ENCODE measurements around the gene MOB3B.

- TF ChIP-seq CTCF (IDR thresholded peaks at IDR 0.05), result no peak
- no peak for TF ChIP-seq POLR2A (IDR thresholded peaks at IDR 0.05)
Observed at GRCh38 chr9:27391040-27391895, 138.3 kb downstream of the MOB3B start.
